HG03378 (cell line): ENCODE measurements around the gene GXYLT1.
A peak's percentile ranks its signal among the peaks of the same experiment; 100 is the strongest.
"Not testable (repeated sequence)": the region's sequence is repeated elsewhere in the genome, so short reads cannot be mapped to it uniquely, and the experiment has no call there.

Source experiments
- ATAC-seq: cut with Tn5 transposase; IDR thresholded peaks from one replicate; pipeline ENCODE4 v1.9.1; 2021; ENCODE audit warnings: mild to moderate bottlenecking, moderate library complexity; ENCODE audit not compliant: unreplicated experiment

GXYLT1 gene

GRCh38 chr12:42103155-42103554 is 41.5 kb downstream of the GXYLT1 start:
- no peak for ATAC-seq

- no peak for ATAC-seq
These were observed 42.0 kb downstream of the GXYLT1 start for GRCh38 chr12:42102720-42103119.

- no peak for ATAC-seq
These were observed 45.2 kb downstream of the GXYLT1 start for GRCh38 chr12:42099433-42099832.

- ATAC-seq = peak; percentile 92
These were observed 46.7 kb downstream of the GXYLT1 start for GRCh38 chr12:42097971-42098370.

- ATAC-seq = no peak
These were observed 50.4 kb downstream of the GXYLT1 start for GRCh38 chr12:42094277-42094676.

- no peak for ATAC-seq
These were observed 52.9 kb downstream of the GXYLT1 start for GRCh38 chr12:42091769-42092168.

GRCh38 chr12:42090899-42091298 is 53.8 kb downstream of the GXYLT1 start:
- ATAC-seq = no peak

GRCh38 chr12:42086031-42086430 is 58.6 kb downstream of the GXYLT1 start:
- ATAC-seq = no peak

GRCh38 chr12:42085594-42085993 is 59.1 kb downstream of the GXYLT1 start:
- no peak for ATAC-seq

GRCh38 chr12:42084522-42084921 is 60.2 kb downstream of the GXYLT1 start:
- ATAC-seq = no peak

GRCh38 chr12:42076976-42077375 is 67.7 kb downstream of the GXYLT1 start:
- no peak for ATAC-seq

GRCh38 chr12:42070036-42070435 is 74.6 kb downstream of the GXYLT1 start:
- no peak for ATAC-seq

- no peak for ATAC-seq
These were observed 85.5 kb downstream of the GXYLT1 start for GRCh38 chr12:42059127-42059526.

- ATAC-seq = peak; percentile 98
These were observed 88.5 kb downstream of the GXYLT1 start for GRCh38 chr12:42056130-42056529.

GRCh38 chr12:42053456-42053855 is 91.2 kb downstream of the GXYLT1 start:
- ATAC-seq = no peak

GRCh38 chr12:42048980-42049379 is 95.7 kb downstream of the GXYLT1 start:
- ATAC-seq = not testable (repeated sequence)

GRCh38 chr12:42039577-42039976 is 105.1 kb downstream of the GXYLT1 start:
- no peak for ATAC-seq

- no peak for ATAC-seq
These were observed 105.5 kb downstream of the GXYLT1 start for GRCh38 chr12:42039176-42039575.

- ATAC-seq = no peak
These were observed 112.7 kb downstream of the GXYLT1 start for GRCh38 chr12:42031847-42032564.
